Measurements from ENCODE around the gene SRGAP2C.
"Not testable (repeated sequence)": the region's sequence is repeated elsewhere in the genome, so short reads cannot be mapped to it uniquely, and the experiment has no call there.

DNA sequence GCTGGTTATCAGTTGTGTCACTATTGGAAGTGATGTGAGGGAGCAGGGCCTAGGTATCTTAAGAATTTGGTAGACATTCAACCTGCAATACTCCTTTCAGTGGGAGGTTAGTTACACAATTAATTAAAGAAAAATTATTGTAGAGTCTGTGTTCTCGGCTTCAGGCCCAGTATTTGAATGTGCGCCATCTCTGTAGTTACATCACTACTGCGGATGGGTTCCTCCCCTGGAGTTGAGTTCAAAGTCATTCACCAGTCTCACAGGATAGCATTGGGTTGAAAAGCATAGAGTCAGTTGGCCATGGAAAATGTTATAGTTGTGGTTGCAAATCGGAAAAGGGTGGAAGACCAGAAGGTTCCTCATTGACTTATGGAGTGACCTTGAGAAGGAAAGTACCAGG, 111.8 kb downstream of the SRGAP2C start:
- TF ChIP-seq, protein P1, sequence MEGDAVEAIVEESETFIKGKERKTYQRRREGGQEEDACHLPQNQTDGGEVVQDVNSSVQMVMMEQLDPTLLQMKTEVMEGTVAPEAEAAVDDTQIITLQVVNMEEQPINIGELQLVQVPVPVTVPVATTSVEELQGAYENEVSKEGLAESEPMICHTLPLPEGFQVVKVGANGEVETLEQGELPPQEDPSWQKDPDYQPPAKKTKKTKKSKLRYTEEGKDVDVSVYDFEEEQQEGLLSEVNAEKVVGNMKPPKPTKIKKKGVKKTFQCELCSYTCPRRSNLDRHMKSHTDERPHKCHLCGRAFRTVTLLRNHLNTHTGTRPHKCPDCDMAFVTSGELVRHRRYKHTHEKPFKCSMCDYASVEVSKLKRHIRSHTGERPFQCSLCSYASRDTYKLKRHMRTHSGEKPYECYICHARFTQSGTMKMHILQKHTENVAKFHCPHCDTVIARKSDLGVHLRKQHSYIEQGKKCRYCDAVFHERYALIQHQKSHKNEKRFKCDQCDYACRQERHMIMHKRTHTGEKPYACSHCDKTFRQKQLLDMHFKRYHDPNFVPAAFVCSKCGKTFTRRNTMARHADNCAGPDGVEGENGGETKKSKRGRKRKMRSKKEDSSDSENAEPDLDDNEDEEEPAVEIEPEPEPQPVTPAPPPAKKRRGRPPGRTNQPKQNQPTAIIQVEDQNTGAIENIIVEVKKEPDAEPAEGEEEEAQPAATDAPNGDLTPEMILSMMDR (IDR thresholded peaks at IDR 0.05; ENCODE audit: low read length) = not testable (repeated sequence)
- TF ChIP-seq EZH2 (optimal IDR thresholded peaks at IDR 0.05; ENCODE audit: low read depth, low read length); EZH2phosphoT487 (IDR thresholded peaks at IDR 0.05; ENCODE audit: low read length): not testable (repeated sequence)
